Neural crest cell (in vitro differentiated cells): Measurements from ENCODE around the gene NR2F1. TPM values are rescaled to one million over a fixed set of nuclear protein-coding genes. Genes with fewer than 3 reads are reported as not detected.

Source experiments
- DNase-seq: peaks from one replicate; pipeline ENCODE4 v3.0.0; 2021; ENCODE audit warnings: low read depth, mixed read lengths, low spot score
- H3K27ac Mint-ChIP-seq: one replicate; pipeline ENCODE4 v1.8.0; 2021; ENCODE audit warnings: mild to moderate bottlenecking, mixed read lengths; ENCODE audit not compliant: unreplicated experiment
- H3K27me3 Mint-ChIP-seq: 2 replicates; pipeline ENCODE4 v1.8.0; 2021; ENCODE audit warnings: low read depth, mild to moderate bottlenecking, mixed read lengths
- H3K36me3 Mint-ChIP-seq: 2 replicates; pipeline ENCODE4 v1.8.0; 2021; ENCODE audit warnings: low read depth, mild to moderate bottlenecking, mixed read lengths
- H3K4me1 Mint-ChIP-seq: 2 replicates; pipeline ENCODE4 v1.8.0; 2021; ENCODE audit warnings: mixed read lengths
- H3K4me3 Mint-ChIP-seq: one replicate; pipeline ENCODE4 v1.8.0; 2021; ENCODE audit warnings: mild to moderate bottlenecking, mixed read lengths
- H3K9me3 Mint-ChIP-seq: 2 replicates; pipeline ENCODE4 v1.8.0; 2021; ENCODE audit warnings: mixed read lengths
- CTCF ChIP-seq: fragments of 200-600 bp; sonication (generic); conservative IDR thresholded peaks from 2 replicates; pipeline ENCODE4 v1.5.0; 2021; ENCODE audit warnings: antibody characterized with exemption, mild to moderate bottlenecking
- total RNA-seq: library from RNA; stranded (reverse); gene quantifications from 2 replicates; pipeline ENCODE4 v1.2.1, GENCODE V29; 2021

The NR2F1 gene
- total RNA-seq, 1 donor from 2014 or later = 411 TPM

GRCh38 chr5:93569300-93570160, 13.5 kb upstream of the NR2F1 start:
- no peak for TF ChIP-seq CTCF
- peaks cover 15% of the 10 kb centered on the region for H3K36me3 Mint-ChIP-seq
- peaks cover 68% of the 10 kb centered on the region for H3K4me1 Mint-ChIP-seq
- peak overlapping the region; percentile 79 for H3K27ac Mint-ChIP-seq
- H3K27me3 Mint-ChIP-seq = peaks cover 24% of the 10 kb centered on the region
- H3K9me3 Mint-ChIP-seq = no peaks in the 10 kb centered on the region
- no peak for DNase-seq
- H3K4me3 Mint-ChIP-seq = peak overlapping the region; percentile 47

- peaks cover 24% of the 10 kb centered on the region for H3K27me3 Mint-ChIP-seq
- H3K9me3 Mint-ChIP-seq = no peaks in the 10 kb centered on the region
- H3K27ac Mint-ChIP-seq = no peak overlapping the region
- DNase-seq = no peak
- no peak for TF ChIP-seq CTCF
- H3K4me3 Mint-ChIP-seq = peak overlapping the region; percentile 47
- H3K4me1 Mint-ChIP-seq = peaks cover 76% of the 10 kb centered on the region
- H3K36me3 Mint-ChIP-seq = peaks cover 15% of the 10 kb centered on the region
Measured at GRCh38 chr5:93570294-93571113, 12.5 kb upstream of the NR2F1 start.

GRCh38 chr5:93571114-93571949, 11.7 kb upstream of the NR2F1 start:
- Mint-ChIP-seq H3K27ac (peak overlapping the region; percentile 79), H3K27me3 (peaks cover 24% of the 10 kb centered on the region), H3K9me3 (no peaks in the 10 kb centered on the region), H3K36me3 (peaks cover 15% of the 10 kb centered on the region), H3K4me3 (peak overlapping the region; percentile 87), H3K4me1 (peaks cover 82% of the 10 kb centered on the region)
- DNase-seq = no peak
- TF ChIP-seq CTCF = no peak

GRCh38 chr5:93572101-93572607, 10.9 kb upstream of the NR2F1 start:
- peaks cover 86% of the 10 kb centered on the region for H3K4me1 Mint-ChIP-seq
- H3K36me3 Mint-ChIP-seq = peaks cover 15% of the 10 kb centered on the region
- H3K4me3 Mint-ChIP-seq = peak overlapping the region; percentile 87
- H3K27ac Mint-ChIP-seq = no peak overlapping the region
- H3K27me3 Mint-ChIP-seq = peaks cover 24% of the 10 kb centered on the region
- H3K9me3 Mint-ChIP-seq = no peaks in the 10 kb centered on the region
- no peak for DNase-seq
- TF ChIP-seq CTCF = no peak
